WTC11 (cell line): ENCODE results near the gene MAPK8IP1. TPM values are rescaled to one million over a fixed set of nuclear protein-coding genes. Genes with fewer than 3 reads are reported as not detected.

Experiments used
- ATAC-seq: fragments of 200-7000 bp; cut with Tn5 transposase; 2 replicates; pipeline ENCODE4 v1.10.0; 2021; ENCODE audit warnings: mild to moderate bottlenecking, moderate library complexity
- CTCF ChIA-PET: fragments of 300-600 bp; sonication (Branson Sonifier 250); formaldehyde crosslinking; loops from one replicate; lab custom pipeline; 2021; ENCODE audit warnings: antibody characterized with exemption; lab: Charles Lee
- POLR2A ChIA-PET: fragments of 350-600 bp; sonication (Branson Sonifier 250); formaldehyde crosslinking; loops from one replicate; lab custom pipeline; 2021; ENCODE audit warnings: antibody characterized with exemption; lab: Charles Lee
- DNase-seq: peaks from one replicate; pipeline ENCODE4 v3.0.0; 2021; ENCODE audit warnings: low spot score
- H3K27ac Mint-ChIP-seq: 2 replicates; pipeline ENCODE4 v1.8.0; 2021; ENCODE audit warnings: mixed read lengths
- H3K27me3 Mint-ChIP-seq: 2 replicates; pipeline ENCODE4 v1.8.0; 2021; ENCODE audit warnings: low read depth, mild to moderate bottlenecking, moderate library complexity, mixed read lengths
- H3K36me3 Mint-ChIP-seq: 2 replicates; pipeline ENCODE4 v1.8.0; 2021; ENCODE audit warnings: mixed read lengths
- H3K4me1 Mint-ChIP-seq: 2 replicates; pipeline ENCODE4 v1.8.0; 2022; ENCODE audit warnings: mixed read lengths
- H3K4me3 Mint-ChIP-seq: 2 replicates; pipeline ENCODE4 v1.8.0; 2021; ENCODE audit warnings: mild to moderate bottlenecking, moderate library complexity, mixed read lengths
- H3K9me3 Mint-ChIP-seq: 2 replicates; pipeline ENCODE4 v1.8.0; 2021; ENCODE audit warnings: mixed read lengths
- ESRRA ChIP-seq: sonication (generic); formaldehyde crosslinking; IDR thresholded peaks from 2 replicates; pipeline ENCODE4 v1.8.1; 2022; ENCODE audit warnings: mild to moderate bottlenecking, missing genetic modification reagents, borderline replicate concordance
- FOXJ3 ChIP-seq: sonication (generic); formaldehyde crosslinking; IDR thresholded peaks from 2 replicates; pipeline ENCODE4 v1.9.0; 2021; ENCODE audit warnings: missing genetic modification reagents, mild to moderate bottlenecking, borderline replicate concordance
- FOXK1 ChIP-seq: sonication (generic); formaldehyde crosslinking; IDR thresholded peaks from 2 replicates; pipeline ENCODE4 v1.8.0; 2022; ENCODE audit warnings: mild to moderate bottlenecking, moderate library complexity, missing genetic modification reagents
- JAZF1 ChIP-seq: fragments of 250-450 bp; sonication (Bioruptor Pico); IDR thresholded peaks from 2 replicates; pipeline ENCODE4 v1.9.0; 2021; ENCODE audit warnings: moderate library complexity, mild to moderate bottlenecking, inconsistent platforms
- KAT7 ChIP-seq: sonication (generic); formaldehyde crosslinking; IDR thresholded peaks from 2 replicates; pipeline ENCODE4 v1.8.1; 2023; ENCODE audit warnings: missing genetic modification reagents, mild to moderate bottlenecking, borderline replicate concordance
- MYBL2 ChIP-seq: sonication (generic); formaldehyde crosslinking; IDR thresholded peaks from 2 replicates; pipeline ENCODE4 v1.8.1; 2023; ENCODE audit warnings: mild to moderate bottlenecking, moderate library complexity, missing genetic modification reagents
- NFE2L1 ChIP-seq: sonication (generic); formaldehyde crosslinking; IDR thresholded peaks from 2 replicates; pipeline ENCODE4 v1.8.1; 2023; ENCODE audit warnings: missing genetic modification reagents
- RELA ChIP-seq: sonication (generic); formaldehyde crosslinking; IDR thresholded peaks from 2 replicates; pipeline ENCODE4 v1.8.1; 2022; ENCODE audit warnings: missing genetic modification reagents, mild to moderate bottlenecking, borderline replicate concordance
- TEAD1 ChIP-seq: sonication (generic); formaldehyde crosslinking; IDR thresholded peaks from 2 replicates; pipeline ENCODE4 v1.8.0; 2022; ENCODE audit warnings: mild to moderate bottlenecking, missing genetic modification reagents
- TP53 ChIP-seq: sonication (generic); formaldehyde crosslinking; IDR thresholded peaks from 2 replicates; pipeline ENCODE4 v1.8.1; 2023; ENCODE audit warnings: mild to moderate bottlenecking, missing genetic modification reagents
- ZBTB21 ChIP-seq: sonication (generic); formaldehyde crosslinking; IDR thresholded peaks from 2 replicates; pipeline ENCODE4 v1.8.1; 2023; ENCODE audit warnings: mild to moderate bottlenecking, missing genetic modification reagents, borderline replicate concordance
- ZNF121 ChIP-seq: sonication (generic); formaldehyde crosslinking; IDR thresholded peaks from 2 replicates; pipeline ENCODE4 v1.8.0; 2023; ENCODE audit warnings: missing genetic modification reagents
- ZNF317 ChIP-seq: sonication (generic); formaldehyde crosslinking; IDR thresholded peaks from 2 replicates; pipeline ENCODE4 v1.8.1; 2023; ENCODE audit warnings: low read depth, mild to moderate bottlenecking, moderate library complexity, missing genetic modification reagents, borderline replicate concordance
- ZNF396 ChIP-seq: fragments of 250-450 bp; sonication (Bioruptor Pico); IDR thresholded peaks from 2 replicates; pipeline ENCODE4 v1.8.0; 2021; ENCODE audit warnings: mild to moderate bottlenecking, moderate library complexity, borderline replicate concordance
- total RNA-seq: library from RNA; stranded (reverse); gene quantifications from 3 replicates; pipeline ENCODE4 v1.2.3, GENCODE V29; 2021
- TF ChIP-seq, protein P1 (sequence below): sonication (generic); formaldehyde crosslinking; IDR thresholded peaks from 2 replicates; pipeline ENCODE4 v1.8.0; 2023; ENCODE audit warnings: missing genetic modification reagents
- TF ChIP-seq, protein P2 (sequence below): sonication (generic); formaldehyde crosslinking; IDR thresholded peaks from 2 replicates; pipeline ENCODE4 v1.8.1; 2023; ENCODE audit warnings: mild to moderate bottlenecking, missing genetic modification reagents, moderate library complexity
- TF ChIP-seq, protein P3 (sequence below): fragments of 200-600 bp; IDR thresholded peaks from 2 replicates; pipeline ENCODE4 v1.8.0; 2022; ENCODE audit warnings: antibody characterized with exemption
- TF ChIP-seq, protein P4 (sequence below): fragments of 250-450 bp; sonication (Bioruptor Pico); IDR thresholded peaks from 2 replicates; pipeline ENCODE4 v1.9.0; 2021; ENCODE audit warnings: moderate library complexity, mild to moderate bottlenecking, inconsistent platforms, borderline replicate concordance
- TF ChIP-seq, protein P5 (sequence below): fragments of 250-450 bp; sonication (Bioruptor Pico); IDR thresholded peaks from 2 replicates; pipeline ENCODE4 v1.9.0; 2021; ENCODE audit warnings: mild to moderate bottlenecking
- TF ChIP-seq, protein P6 (sequence below): sonication (generic); formaldehyde crosslinking; IDR thresholded peaks from 2 replicates; pipeline ENCODE4 v1.8.1; 2022; ENCODE audit warnings: missing genetic modification reagents, borderline replicate concordance
- TF ChIP-seq, protein P7 (sequence below): sonication (generic); formaldehyde crosslinking; IDR thresholded peaks from 2 replicates; pipeline ENCODE4 v1.8.1; 2023; ENCODE audit warnings: mild to moderate bottlenecking, missing genetic modification reagents, borderline replicate concordance

The MAPK8IP1 gene
- total RNA-seq, 1 experiment from 2014 or later, result 34.1 TPM

DNA sequence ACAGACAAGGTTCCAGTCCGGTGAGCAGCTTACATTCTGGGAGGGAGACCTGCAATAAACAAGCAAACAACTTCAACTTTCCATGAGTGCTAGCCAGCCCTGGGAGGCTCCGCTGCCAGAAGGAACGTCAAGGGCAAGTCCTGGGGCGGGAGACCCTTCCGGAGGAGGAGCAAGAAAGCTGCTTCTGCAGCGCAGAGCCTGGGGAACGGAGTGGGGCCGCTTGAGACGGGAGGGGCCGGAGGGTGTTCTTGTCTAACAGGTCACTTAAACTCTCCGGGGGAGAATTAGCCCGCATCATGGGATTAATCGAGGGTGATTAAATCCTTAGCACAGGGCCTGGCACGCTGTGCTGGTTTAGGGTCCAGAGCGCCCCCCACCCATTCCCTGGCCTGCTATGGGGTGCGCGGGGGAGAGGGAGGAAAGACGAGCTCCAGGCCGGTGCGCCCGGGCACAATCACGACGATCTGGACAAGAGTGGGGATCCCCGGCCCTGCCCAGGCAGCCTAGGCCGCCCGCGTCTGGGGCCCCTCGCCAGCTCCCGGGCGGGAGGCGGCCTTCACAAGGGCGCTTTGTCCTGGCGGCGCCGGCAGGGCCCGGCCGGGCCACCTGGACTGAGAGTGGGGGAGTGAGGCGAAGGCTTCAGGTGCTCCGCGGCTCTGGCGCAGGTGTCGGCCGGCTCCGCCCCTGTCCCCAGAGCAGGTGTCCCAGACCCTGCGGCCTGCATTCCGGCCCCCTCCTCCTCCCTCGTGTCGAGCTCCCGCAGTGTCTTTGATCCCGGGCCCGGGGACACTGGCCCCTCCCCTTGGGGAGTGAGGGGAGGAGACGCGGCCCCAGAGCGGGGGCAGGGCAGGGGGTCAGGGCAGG is 36.3 kb downstream of the MAPK8IP1 start (continued):
- TF ChIP-seq NFE2L1 (CRISPR knock-in tag) (no peak), JAZF1 (CRISPR knock-in tag) (no peak), RELA (CRISPR knock-in tag) (no peak), FOXJ3 (CRISPR knock-in tag) (no peak), ESRRA (CRISPR knock-in tag) (no peak), TP53 (CRISPR knock-in tag) (peak; percentile 62), ZNF317 (no peak; the same call in 1 of the 2 replicates), ZBTB21 (CRISPR knock-in tag) (0 out of 2 replicates have a peak, but pooled peaks have one; percentile 16), ZNF396 (CRISPR knock-in tag) (no peak), FOXK1 (CRISPR knock-in tag) (peak; percentile 78; the same call in 1 of the 2 replicates)
- TF ChIP-seq, protein P1, sequence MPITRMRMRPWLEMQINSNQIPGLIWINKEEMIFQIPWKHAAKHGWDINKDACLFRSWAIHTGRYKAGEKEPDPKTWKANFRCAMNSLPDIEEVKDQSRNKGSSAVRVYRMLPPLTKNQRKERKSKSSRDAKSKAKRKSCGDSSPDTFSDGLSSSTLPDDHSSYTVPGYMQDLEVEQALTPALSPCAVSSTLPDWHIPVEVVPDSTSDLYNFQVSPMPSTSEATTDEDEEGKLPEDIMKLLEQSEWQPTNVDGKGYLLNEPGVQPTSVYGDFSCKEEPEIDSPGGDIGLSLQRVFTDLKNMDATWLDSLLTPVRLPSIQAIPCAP (CRISPR knock-in tag), result no peak
- TF ChIP-seq, protein P2, sequence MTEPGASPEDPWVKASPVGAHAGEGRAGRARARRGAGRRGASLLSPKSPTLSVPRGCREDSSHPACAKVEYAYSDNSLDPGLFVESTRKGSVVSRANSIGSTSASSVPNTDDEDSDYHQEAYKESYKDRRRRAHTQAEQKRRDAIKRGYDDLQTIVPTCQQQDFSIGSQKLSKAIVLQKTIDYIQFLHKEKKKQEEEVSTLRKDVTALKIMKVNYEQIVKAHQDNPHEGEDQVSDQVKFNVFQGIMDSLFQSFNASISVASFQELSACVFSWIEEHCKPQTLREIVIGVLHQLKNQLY (CRISPR knock-in tag), result no peak
- TF ChIP-seq, protein P3, sequence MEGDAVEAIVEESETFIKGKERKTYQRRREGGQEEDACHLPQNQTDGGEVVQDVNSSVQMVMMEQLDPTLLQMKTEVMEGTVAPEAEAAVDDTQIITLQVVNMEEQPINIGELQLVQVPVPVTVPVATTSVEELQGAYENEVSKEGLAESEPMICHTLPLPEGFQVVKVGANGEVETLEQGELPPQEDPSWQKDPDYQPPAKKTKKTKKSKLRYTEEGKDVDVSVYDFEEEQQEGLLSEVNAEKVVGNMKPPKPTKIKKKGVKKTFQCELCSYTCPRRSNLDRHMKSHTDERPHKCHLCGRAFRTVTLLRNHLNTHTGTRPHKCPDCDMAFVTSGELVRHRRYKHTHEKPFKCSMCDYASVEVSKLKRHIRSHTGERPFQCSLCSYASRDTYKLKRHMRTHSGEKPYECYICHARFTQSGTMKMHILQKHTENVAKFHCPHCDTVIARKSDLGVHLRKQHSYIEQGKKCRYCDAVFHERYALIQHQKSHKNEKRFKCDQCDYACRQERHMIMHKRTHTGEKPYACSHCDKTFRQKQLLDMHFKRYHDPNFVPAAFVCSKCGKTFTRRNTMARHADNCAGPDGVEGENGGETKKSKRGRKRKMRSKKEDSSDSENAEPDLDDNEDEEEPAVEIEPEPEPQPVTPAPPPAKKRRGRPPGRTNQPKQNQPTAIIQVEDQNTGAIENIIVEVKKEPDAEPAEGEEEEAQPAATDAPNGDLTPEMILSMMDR, result no peak
- TF ChIP-seq, protein P4, sequence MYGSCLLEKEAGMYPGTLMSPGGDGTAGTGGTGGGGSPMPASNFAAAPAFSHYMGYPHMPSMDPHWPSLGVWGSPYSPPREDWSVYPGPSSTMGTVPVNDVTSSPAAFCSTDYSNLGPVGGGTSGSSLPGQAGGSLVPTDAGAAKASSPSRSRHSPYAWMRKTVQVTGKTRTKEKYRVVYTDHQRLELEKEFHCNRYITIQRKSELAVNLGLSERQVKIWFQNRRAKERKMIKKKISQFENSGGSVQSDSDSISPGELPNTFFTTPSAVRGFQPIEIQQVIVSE (CRISPR knock-in tag), result no peak
- TF ChIP-seq, protein P5, sequence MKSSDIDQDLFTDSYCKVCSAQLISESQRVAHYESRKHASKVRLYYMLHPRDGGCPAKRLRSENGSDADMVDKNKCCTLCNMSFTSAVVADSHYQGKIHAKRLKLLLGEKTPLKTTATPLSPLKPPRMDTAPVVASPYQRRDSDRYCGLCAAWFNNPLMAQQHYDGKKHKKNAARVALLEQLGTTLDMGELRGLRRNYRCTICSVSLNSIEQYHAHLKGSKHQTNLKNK (CRISPR knock-in tag), result no peak
- TF ChIP-seq, protein P6, sequence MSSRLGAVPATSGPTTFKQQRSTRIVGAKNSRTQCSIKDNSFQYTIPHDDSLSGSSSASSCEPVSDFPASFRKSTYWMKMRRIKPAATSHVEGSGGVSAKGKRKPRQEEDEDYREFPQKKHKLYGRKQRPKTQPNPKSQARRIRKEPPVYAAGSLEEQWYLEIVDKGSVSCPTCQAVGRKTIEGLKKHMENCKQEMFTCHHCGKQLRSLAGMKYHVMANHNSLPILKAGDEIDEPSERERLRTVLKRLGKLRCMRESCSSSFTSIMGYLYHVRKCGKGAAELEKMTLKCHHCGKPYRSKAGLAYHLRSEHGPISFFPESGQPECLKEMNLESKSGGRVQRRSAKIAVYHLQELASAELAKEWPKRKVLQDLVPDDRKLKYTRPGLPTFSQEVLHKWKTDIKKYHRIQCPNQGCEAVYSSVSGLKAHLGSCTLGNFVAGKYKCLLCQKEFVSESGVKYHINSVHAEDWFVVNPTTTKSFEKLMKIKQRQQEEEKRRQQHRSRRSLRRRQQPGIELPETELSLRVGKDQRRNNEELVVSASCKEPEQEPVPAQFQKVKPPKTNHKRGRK, result no peak

DNA sequence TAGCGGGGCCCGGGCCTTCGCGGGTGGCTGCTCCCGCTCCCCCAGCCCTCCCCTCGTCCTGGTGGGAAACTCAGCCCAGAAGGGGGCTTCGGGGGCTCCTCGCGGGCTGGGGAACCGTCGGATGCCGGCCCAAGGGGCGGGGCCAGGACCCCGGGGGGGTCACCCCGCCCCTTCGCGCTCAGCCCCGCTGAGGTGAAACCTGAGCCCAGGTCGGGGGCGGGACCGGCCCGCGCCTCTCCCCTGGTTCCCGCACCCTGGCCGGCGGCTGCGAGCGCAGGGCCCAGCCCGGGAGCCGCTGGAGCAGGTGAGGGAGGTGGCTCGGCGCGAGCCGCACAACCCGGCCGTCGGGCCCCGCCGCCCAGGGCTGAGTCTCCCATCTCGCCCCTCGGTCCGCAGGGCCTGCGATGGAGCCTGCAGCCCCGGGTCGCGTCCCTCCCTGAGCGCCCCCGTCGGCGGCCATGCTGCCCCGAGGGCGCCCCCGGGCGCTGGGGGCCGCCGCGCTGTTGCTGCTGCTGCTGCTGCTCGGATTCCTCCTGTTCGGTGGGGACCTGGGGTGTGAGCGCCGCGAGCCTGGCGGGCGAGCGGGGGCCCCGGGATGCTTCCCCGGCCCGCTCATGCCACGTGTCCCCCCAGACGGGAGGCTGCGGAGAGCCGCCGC is 37.1 kb downstream of the MAPK8IP1 start, which contains the start of gene LARGE2:
LARGE2 (plus strand) TSS at position 232 of the 658 bp plus-strand sequence; CDS start at position 459, 227 bp downstream.
- H3K4me1 Mint-ChIP-seq, result peaks cover 36% of the 10 kb centered on the region
- H3K27ac Mint-ChIP-seq, result peak within 1 kb of the TSS; percentile 99
- peaks cover 17% of the 10 kb centered on the region for H3K36me3 Mint-ChIP-seq
- H3K27me3 Mint-ChIP-seq, result peaks cover 2% of the 10 kb centered on the region; the same call in 1 of the 2 replicates
- ATAC-seq (peak; percentile 36), DNase-seq (no peak)
- H3K4me3 Mint-ChIP-seq, result peak within 1 kb of the TSS; percentile 92
- H3K9me3 Mint-ChIP-seq, result no peaks in the 10 kb centered on the region
- CTCF ChIA-PET, result interaction anchor here (0.8 to 4.0 kb wide), 15 partner anchors 25 to 470 kb away, joined by 3 to 33 read pairs (median 4); no protein-coding TSS in a partner anchor
- POLR2A ChIA-PET, result interaction anchor here (0.5 to 1.8 kb wide), 21 partner anchors 8 to 373 kb away, joined by 3 to 12 read pairs (median 4); partner anchors contain the start of gene CRY2
- TF ChIP-seq ZNF121 (CRISPR knock-in tag) (no peak), MYBL2 (CRISPR knock-in tag) (0 out of 2 replicates have a peak, but pooled peaks have one; percentile 15), KAT7 (CRISPR knock-in tag) (no peak), TEAD1 (CRISPR knock-in tag) (peak; percentile 17; the same call in 1 of the 2 replicates)
- TF ChIP-seq, protein P3, result no peak
- TF ChIP-seq, protein P7, sequence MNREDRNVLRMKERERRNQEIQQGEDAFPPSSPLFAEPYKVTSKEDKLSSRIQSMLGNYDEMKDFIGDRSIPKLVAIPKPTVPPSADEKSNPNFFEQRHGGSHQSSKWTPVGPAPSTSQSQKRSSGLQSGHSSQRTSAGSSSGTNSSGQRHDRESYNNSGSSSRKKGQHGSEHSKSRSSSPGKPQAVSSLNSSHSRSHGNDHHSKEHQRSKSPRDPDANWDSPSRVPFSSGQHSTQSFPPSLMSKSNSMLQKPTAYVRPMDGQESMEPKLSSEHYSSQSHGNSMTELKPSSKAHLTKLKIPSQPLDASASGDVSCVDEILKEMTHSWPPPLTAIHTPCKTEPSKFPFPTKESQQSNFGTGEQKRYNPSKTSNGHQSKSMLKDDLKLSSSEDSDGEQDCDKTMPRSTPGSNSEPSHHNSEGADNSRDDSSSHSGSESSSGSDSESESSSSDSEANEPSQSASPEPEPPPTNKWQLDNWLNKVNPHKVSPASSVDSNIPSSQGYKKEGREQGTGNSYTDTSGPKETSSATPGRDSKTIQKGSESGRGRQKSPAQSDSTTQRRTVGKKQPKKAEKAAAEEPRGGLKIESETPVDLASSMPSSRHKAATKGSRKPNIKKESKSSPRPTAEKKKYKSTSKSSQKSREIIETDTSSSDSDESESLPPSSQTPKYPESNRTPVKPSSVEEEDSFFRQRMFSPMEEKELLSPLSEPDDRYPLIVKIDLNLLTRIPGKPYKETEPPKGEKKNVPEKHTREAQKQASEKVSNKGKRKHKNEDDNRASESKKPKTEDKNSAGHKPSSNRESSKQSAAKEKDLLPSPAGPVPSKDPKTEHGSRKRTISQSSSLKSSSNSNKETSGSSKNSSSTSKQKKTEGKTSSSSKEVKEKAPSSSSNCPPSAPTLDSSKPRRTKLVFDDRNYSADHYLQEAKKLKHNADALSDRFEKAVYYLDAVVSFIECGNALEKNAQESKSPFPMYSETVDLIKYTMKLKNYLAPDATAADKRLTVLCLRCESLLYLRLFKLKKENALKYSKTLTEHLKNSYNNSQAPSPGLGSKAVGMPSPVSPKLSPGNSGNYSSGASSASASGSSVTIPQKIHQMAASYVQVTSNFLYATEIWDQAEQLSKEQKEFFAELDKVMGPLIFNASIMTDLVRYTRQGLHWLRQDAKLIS (CRISPR knock-in tag), result 0 out of 2 replicates have a peak, but pooled peaks have one; percentile 13
